Stimulated activated CD8-positive, alpha-beta memory T cell treated with anti-CD3 and anti-CD28 coated beads, Interleukin-12 subunit alpha, Interleukin-12 subunit beta, amount 100 ng/mL, for 1 hour (primary cell): Measurements from ENCODE around the gene IRX5.

Source experiments
- DNase-seq: peaks from one replicate; pipeline ENCODE4 v3.0.0-alpha.2; 2020; ENCODE audit warnings: low read depth

IRX5 gene

DNA sequence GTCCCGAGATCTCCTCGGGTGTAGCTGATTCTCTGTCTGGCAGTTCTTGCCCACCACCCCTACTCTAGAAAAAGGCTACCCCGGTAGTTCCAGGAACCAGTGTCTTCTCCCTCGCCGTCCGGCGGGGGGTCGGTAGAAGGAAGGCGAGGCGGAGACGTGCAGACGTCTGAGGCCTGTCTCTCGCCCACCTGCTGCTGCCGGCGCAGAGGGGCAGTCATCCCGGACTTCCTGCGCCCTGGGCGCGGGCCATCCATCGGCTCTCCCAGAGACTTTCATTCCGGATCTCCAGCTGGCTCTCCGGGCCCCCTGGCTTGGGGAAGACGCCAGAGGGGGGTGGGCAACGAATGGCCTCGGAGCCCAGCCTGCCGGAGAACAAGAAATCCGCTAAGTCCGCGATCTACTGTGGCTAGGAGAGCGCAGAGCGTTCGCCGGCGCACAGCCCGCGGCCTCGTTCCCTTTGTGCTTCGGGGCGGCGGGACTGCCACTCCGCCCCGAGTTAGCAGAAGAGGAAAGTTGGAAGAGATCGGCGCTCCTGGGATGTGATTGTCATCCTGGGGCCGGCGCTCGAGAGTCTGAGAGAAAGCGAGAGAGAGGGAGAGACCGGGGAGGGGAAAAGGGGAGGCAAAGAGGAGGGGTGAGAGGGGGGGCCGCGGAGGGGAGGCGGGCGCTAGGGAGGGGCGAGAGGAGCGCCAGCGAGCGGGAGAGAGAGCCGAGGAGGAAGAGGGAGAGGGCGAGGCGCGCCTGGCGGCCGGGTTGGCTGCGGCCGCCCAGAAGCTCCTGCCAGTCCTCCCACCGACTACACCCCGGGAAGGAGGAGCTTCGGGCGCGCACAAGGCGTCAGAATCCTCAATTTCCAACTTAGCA is at the start of gene IRX5:
TSS of gene IRX5 (plus strand) at position 861 of the 864 bp plus-strand sequence. CDS start 334 bp downstream, outside the sequence.
- no peak for DNase-seq

- no peak for DNase-seq
These were observed 48.1 kb upstream of the IRX5 start for GRCh38 chr16:54882556-54882955.

DNA sequence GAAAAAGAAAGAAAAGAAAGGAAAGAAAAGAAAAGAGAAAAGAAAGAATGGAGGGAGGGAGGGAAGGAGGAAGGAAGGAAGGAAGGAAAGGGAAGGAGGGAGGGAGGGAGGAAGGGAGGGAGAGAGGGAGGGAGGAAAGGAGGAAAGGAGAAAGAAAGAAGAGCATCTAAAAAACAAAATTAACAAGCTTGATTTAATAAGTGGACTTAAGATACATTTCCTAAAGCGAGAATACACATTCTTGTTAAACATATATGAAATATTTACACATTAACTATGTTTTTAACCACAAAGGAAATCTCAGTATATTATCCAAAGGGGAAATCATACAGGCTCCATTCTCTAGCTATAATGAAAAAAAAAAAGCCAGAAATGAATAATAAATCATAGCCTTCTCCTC is 47.3 kb upstream of the IRX5 start:
- DNase-seq, result no peak

- DNase-seq, result no peak
These were observed 44.6 kb upstream of the IRX5 start for GRCh38 chr16:54886078-54886477.

DNA sequence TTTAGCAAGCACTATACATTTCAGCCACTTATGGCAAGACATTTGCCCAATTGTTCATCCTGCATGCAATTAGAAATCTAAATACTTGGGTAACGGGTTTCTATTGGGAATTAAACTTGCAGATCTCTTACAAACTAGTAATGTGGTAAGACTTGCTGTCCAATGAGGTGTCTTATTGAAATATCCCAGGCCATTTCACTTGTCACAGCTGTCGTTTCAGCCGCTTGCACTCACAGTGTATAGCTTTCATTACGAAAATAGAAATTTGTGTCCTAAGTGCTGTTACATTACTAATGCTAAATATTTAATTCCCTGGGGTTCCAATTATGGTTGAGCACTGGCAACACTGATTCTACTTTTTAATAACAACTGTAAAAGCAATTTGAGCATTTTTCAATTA is 40.3 kb upstream of the IRX5 start:
- no peak for DNase-seq

DNA sequence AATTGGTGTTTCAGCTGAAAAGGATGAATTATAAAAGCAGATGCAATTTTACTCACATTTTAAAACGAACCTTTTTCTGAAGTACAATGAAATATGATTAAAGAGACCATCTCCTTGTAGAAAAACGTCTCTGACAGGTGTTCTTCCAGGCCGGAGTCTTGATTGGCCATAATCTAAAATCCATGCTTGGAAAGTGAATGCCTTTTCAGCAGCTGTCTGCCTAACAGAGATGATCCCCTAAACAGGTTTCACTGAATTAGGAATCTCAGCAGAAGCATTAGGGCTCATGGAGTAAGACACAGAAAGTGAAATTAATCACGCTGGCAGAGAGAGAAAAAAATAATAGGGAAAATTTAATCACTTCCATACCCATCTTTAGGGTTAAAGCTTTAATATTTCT is 39.3 kb upstream of the IRX5 start:
- DNase-seq, result no peak

DNA sequence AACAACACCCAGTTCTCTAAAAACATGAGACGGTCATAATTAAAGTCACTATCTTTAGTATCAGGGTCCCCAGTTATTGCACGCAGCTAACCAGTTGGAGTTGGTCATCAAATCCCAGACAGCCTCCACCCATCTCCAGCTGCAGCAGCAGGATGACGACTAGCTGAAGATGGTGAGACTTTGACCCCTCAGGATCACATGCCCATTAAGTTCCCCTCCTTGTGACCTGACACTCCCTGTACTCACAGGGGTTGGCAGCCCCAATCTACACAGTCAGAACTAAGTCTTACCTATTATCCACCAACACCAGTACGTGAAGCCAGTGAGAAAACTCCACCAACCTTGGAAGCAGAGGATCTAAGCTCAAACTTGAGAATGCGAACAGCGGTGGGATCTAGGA is 37.7 kb upstream of the IRX5 start:
- DNase-seq, result no peak

GRCh38 chr16:54897930-54898329 is 32.7 kb upstream of the IRX5 start:
- no peak for DNase-seq

GRCh38 chr16:54901606-54902005 is 29.1 kb upstream of the IRX5 start:
- no peak for DNase-seq

GRCh38 chr16:54903047-54903446 is 27.6 kb upstream of the IRX5 start:
- no peak for DNase-seq

DNA sequence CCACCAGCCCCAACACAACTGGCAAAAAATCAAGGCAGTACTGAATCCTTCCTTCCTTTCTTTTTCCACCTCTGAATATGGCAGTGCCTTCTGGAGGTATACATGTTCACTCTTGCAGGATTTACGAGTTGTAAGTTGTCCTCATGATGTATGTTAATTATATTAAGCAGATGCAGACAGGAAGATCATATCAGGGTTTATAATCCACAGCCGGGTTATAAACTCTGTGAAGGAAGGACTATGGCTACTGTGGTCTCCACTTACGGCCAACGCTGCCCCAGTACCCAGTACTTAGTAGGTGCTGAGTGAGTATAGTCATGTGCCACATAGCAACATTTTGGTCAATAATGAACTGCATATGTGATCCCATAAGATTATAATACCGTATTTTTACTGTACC is 19.6 kb upstream of the IRX5 start:
- no peak for DNase-seq

DNA sequence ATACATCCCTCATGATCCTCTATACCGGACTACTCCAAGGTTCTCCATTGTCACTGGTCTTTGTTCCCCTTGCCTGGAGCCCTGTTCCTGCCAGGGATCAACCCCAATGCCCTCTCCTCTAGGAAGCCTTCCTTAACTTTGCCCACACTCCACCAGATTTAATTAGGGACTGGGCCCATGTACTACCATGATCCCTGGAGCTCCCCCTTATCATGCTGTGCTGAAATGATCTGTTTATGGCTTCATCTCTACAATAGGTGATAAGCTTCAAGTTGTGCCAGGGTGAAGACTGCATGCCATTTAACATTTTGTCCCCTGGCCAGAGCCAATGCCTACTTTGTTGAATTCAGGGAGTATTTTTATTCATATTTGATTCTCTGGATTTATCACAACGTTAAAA is 17.9 kb upstream of the IRX5 start:
- no peak for DNase-seq

- no peak for DNase-seq
These were observed 9.3 kb upstream of the IRX5 start for GRCh38 chr16:54921206-54921824.

- DNase-seq, result no peak
These were observed 7.6 kb upstream of the IRX5 start for GRCh38 chr16:54923055-54923473.

DNA sequence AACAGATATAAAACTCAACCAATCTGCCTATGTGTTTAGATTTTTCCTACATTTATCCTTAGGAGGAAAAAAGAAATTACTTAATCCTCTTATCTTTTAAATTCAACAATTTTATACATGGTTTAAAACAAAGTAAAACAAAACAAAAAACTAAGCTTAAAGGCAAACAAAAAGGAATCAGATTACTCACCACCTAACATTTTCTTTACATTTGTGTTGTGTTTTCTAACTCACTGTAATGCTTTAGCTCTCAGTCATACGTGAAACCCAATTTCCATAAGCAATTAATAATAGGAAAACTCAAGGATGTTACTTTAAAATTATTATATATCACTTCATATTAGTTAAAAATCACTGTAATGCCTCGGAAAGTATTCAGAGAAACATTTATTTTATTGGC is 6.7 kb upstream of the IRX5 start:
- DNase-seq, result no peak

DNA sequence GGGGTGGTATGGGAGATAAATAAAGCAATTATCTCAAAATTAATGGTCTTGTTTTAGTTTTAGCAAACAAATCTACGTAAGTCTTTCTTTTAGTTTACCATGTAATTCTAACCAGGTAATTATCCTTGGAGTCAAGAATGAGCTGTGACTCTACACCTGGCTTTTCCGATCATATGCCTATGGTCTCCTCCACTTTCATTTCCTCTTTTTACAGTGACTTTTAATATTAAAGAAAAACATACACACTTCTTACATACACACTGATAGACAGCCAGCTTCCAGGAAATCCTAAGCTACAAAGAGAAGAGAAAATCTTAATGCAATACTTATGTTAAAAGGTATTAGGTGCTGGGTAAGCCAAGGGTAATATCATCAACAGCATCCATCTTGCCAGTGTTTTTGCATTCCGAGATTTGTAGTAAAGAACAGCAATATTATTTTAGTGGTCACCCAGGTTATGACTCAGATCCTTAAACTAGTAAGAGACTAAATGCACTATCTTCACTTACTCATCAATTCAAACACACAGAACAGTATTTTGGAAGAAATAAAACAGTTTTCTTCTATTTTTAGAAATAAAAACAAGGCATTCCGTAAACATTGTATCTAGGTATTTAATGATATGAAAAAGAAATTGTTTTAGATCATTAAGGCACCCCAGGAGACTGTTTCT is 4.4 kb upstream of the IRX5 start:
- DNase-seq, result no peak

GRCh38 chr16:54927125-54928015 is 3.3 kb upstream of the IRX5 start:
- DNase-seq, result no peak

- no peak for DNase-seq
These were observed 2.7 kb upstream of the IRX5 start for GRCh38 chr16:54928016-54928356.

- no peak for DNase-seq
These were observed 2.1 kb upstream of the IRX5 start for GRCh38 chr16:54928411-54929089.

DNA sequence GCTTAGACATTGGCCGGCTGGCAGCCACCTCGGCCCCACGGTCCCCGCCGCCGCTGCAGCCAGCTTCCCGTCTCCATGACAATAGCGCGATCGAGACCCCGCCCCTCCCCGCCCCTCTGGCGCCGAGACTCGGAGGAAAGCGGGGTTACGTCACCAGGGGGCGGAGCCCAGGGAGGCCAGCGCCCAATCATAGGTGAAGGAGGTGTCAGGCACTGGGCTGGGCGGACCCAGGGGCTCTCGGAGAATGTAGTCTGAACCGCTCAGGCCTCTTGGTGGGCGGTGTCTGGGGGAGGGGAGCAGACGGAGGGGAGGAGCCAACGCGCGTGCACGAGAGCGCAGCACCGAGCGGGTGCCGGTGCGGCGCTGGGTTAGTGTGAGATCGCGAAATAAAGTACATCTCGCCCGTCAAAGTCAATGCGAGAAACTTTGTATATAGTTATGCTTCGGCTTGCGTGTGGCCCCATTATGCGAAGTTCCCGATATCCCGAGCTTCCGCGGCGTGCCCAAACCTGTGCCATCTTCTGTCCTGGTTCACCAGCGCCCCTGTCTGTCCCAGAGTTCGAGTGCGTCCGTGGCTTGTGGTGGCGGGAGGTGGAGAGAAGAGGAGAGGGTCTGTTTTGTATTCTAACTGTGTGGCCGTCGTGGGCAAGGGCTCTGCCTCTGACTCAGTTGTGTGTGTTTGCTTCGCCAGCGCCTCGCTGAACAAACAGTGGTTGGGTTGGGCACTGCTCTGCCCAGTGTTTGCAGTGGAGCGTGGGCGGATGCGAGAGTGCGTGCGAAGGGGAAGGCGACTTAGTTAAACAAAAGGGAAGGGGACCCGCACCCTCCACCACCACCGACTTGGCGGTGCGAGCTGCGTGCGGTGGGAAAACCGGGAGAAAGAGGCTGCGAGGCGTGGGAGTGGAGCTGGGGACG is 1.3 kb upstream of the IRX5 start:
- peak; percentile 90 for DNase-seq

DNA sequence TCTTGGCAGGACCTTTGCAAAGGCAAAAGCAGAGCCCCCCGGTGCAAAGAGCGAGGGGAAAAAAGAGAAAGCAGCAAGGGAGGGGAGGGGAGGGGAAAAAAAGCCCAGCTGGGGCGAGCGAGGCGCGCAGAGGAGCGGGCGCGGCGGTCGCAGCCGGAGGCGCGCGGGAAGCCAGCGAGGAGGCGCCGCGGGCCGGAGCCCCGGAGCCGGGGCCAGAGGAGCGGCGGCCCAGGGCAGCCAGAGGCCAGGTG is 129 bp downstream of the IRX5 start:
- DNase-seq, result no peak
